Sigmoid colon (tissue), 7 donors: Measurements from ENCODE around the gene NDST1. TPM values are rescaled to one million over a fixed set of nuclear protein-coding genes. Genes with fewer than 3 reads are reported as not detected.

Source experiments
- DNase-seq: peaks from one replicate; pipeline ENCODE4 v3.0.0-alpha.2; 2019
- H3K27ac ChIP-seq, 4 donors: fragments of 200-600 bp; sonication (generic); one replicate each; pipeline ENCODE4 v1.5.1; 2016 to 2019; ENCODE audit warnings: mild to moderate bottlenecking in 1 of 4
- H3K27me3 ChIP-seq, 3 donors: fragments of 200-600 bp; sonication (generic); one replicate each; pipeline ENCODE4 v1.5.1; 2019; ENCODE audit warnings: mild to moderate bottlenecking in 1 of 3
- H3K36me3 ChIP-seq, 4 donors: fragments of 200-600 bp; sonication (generic); one replicate each; pipeline ENCODE4 v1.5.1; 2016 to 2019
- H3K4me1 ChIP-seq, 4 donors: fragments of 200-600 bp; sonication (generic); one replicate each; pipeline ENCODE4 v1.5.1; 2017 to 2019
- H3K4me3 ChIP-seq, 4 donors: fragments of 200-600 bp; sonication (generic); one replicate each; pipeline ENCODE4 v1.5.1; 2017 to 2019; ENCODE audit warnings: mild to moderate bottlenecking in 2 of 4, moderate library complexity in 1 of 4
- H3K9me3 ChIP-seq, 4 donors: fragments of 200-600 bp in 3 of 4; sonication (generic) in 3 of 4; one replicate each; pipeline versions ENCODE4 v1.5.1 to v1.6.1; 2013 to 2019
- EP300 ChIP-seq, 4 donors: sonication (generic); formaldehyde crosslinking; IDR thresholded peaks; one replicate each; pipeline ENCODE4 v1.6.1; 2017; ENCODE audit warnings: antibody characterized with exemption in 4 of 4
- POLR2A ChIP-seq, 2 donors: fragments of 450-650 bp; IDR thresholded peaks; one replicate each; pipeline ENCODE4 v1.6.1; 2016; ENCODE audit warnings: antibody characterized with exemption in 2 of 2, mild to moderate bottlenecking in 2 of 2, moderate library complexity in 2 of 2
- POLR2AphosphoS5 ChIP-seq, 4 donors: sonication (generic); formaldehyde crosslinking; IDR thresholded peaks; one replicate each; pipeline ENCODE4 v1.6.1; 2017; ENCODE audit warnings: antibody characterized with exemption in 4 of 4
- WGBS, 2 donors: extraction: QIAGEN DNeasy Blood & Tissue Kit; methylation state at CpG; one replicate each; pipeline ENCODE4 v1.1.7; 2013; 5-methylcytosine and 5-hydroxymethylcytosine counted together
- intact Hi-C: fragments of 100-400 bp; cut with DNase I; formaldehyde crosslinking; loops from one replicate; pipeline ENCODE4 v1.15.1; 2023
- polyA plus RNA-seq, 3 donors: library from polyadenylated mRNA; stranded (reverse); fragments of 200-250 nt; gene quantifications; one replicate each; pipeline ENCODE4 v1.2.3, GENCODE V29; 2013
- total RNA-seq, 4 donors: library from RNA; depleted of rRNA; stranded (reverse); fragments of >200 nt; gene quantifications; one replicate each; pipeline ENCODE4 v1.1.0, GENCODE V29; 2016
- TF ChIP-seq, protein P1 (sequence below), 4 experiments: fragments of 450-650 bp in 3 of 4; fragments of 200-600 bp in 1 of 4; IDR thresholded peaks; one replicate each; pipeline ENCODE4 v1.5.1; 2016 to 2019; ENCODE audit warnings: antibody characterized with exemption in 4 of 4, mild to moderate bottlenecking in 3 of 4, moderate library complexity in 2 of 4
- donor health status: healthy with polysubstance abuse.
- donor health status: Bipolar disorder and iron deficiency.
- donor health status: healthy.

NDST1 gene
- total and polyA plus RNA-seq, 7 donors = 5.4 to 74.8 (median 39.4) TPM

DNA sequence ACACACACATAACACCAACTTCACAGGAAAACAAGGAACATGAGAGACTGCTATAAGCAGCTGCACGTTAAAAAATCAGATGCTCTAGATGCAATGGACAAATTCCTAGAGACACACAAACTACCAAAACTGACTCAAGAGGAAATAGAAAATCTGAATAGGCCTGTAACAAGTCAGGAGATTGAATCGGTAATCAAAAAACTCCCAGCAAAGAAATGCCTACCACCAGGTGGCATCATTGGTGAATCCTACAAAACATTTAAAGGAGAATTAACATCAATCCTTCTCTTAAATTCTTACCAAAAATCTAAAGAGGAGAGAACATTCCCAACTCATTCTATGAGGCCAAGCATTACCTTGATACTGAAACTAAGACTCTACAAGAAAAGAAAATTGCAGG is 54.9 kb downstream of the NDST1 start:
- no peak for TF ChIP-seq EP300 (IDR thresholded peaks at IDR 0.05)
- no peak for TF ChIP-seq POLR2A (IDR thresholded peaks at IDR 0.05)
- TF ChIP-seq, protein P1, sequence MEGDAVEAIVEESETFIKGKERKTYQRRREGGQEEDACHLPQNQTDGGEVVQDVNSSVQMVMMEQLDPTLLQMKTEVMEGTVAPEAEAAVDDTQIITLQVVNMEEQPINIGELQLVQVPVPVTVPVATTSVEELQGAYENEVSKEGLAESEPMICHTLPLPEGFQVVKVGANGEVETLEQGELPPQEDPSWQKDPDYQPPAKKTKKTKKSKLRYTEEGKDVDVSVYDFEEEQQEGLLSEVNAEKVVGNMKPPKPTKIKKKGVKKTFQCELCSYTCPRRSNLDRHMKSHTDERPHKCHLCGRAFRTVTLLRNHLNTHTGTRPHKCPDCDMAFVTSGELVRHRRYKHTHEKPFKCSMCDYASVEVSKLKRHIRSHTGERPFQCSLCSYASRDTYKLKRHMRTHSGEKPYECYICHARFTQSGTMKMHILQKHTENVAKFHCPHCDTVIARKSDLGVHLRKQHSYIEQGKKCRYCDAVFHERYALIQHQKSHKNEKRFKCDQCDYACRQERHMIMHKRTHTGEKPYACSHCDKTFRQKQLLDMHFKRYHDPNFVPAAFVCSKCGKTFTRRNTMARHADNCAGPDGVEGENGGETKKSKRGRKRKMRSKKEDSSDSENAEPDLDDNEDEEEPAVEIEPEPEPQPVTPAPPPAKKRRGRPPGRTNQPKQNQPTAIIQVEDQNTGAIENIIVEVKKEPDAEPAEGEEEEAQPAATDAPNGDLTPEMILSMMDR (IDR thresholded peaks at IDR 0.05) = peak in 3 of 4 experiments; percentile 32 to 50 (median 42)
- TF ChIP-seq POLR2AphosphoS5 (IDR thresholded peaks at IDR 0.05) = no peak
- DNase-seq = no peak
- peaks cover 0 to 5% (median 0%) of the 10 kb centered on the region in 4 donors for H3K4me1 ChIP-seq
- H3K27ac ChIP-seq = no peak overlapping the region
- H3K27me3 ChIP-seq = no peaks in the 10 kb centered on the region
- no peaks in the 10 kb centered on the region for H3K36me3 ChIP-seq
- 28 to 66% methylated on average over 2 of the region's 2 CpGs for WGBS, 2 donors
- intact Hi-C loops = loop anchor here (5.0 kb wide), 1 partner anchor 134 kb away; no protein-coding TSS in a partner anchor
- no peak overlapping the region for H3K4me3 ChIP-seq
- no peaks in the 10 kb centered on the region for H3K9me3 ChIP-seq

DNA sequence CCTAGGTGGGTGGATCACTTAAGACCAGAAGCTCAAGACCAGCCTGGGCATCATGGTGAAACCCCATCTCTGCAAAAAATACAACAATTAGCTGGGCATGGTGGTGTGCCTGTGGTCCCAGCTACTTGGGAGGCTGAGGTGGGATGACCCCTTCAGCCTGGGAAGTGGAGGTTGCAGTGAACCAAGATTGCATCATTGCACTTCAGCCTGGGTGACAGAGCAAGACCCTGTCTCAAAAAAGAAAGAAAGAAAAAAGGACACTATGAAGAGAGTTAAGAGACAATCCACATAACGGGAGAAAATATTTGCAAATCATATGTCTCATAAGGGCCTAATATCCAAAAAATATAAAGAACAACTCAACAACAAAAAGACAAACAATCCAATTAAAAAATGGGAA is 57.9 kb downstream of the NDST1 start:
- WGBS, 2 donors = 52 to 94% methylated on average over 1 of the region's 1 CpG
- Histone ChIP-seq H3K27ac (no peak overlapping the region), H3K36me3 (no peaks in the 10 kb centered on the region), H3K4me3 (no peak overlapping the region), H3K27me3 (no peaks in the 10 kb centered on the region), H3K9me3 (no peaks in the 10 kb centered on the region), H3K4me1 (no peaks in the 10 kb centered on the region)
- TF ChIP-seq POLR2A (IDR thresholded peaks at IDR 0.05) = no peak
- TF ChIP-seq, protein P1 (IDR thresholded peaks at IDR 0.05) = no peak
- no peak for TF ChIP-seq POLR2AphosphoS5 (IDR thresholded peaks at IDR 0.05)
- TF ChIP-seq EP300 (IDR thresholded peaks at IDR 0.05) = no peak
- intact Hi-C loops = no loop called here
- DNase-seq = peak; percentile 22

DNA sequence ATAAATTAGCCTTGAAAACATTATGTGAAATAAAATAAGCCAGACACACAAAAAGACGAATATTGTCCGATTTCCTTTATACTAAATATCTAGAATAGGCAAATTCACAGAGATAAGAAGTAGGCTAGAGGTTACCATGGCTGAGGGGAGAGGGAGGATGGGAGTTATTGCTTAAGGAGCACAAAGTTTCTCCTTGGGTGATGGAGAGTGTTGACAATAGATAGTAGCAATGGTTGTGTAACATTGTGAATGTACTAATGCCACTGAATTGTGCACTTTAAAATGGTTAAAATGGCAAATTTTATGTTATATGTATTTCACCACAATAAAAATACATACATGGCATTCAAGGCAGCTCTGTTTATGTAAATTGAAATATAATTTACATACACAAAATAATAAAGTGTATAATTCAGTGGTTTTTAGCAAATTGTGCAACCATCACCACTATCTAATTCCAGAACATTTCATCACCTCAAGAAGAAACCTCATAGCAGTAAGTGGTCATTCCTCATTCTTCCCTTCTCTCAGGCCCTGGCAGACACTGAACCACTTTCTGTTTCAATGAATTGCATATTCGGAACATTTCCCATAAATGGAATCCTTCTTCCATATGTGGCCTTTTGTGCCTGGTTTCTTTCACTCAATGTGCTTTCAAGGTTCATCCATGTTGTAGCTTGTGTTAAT is 59.2 kb downstream of the NDST1 start:
- intact Hi-C loops = no loop called here
- 78 to 80% methylated on average over 3 of the region's 3 CpGs for WGBS, 2 donors

DNA sequence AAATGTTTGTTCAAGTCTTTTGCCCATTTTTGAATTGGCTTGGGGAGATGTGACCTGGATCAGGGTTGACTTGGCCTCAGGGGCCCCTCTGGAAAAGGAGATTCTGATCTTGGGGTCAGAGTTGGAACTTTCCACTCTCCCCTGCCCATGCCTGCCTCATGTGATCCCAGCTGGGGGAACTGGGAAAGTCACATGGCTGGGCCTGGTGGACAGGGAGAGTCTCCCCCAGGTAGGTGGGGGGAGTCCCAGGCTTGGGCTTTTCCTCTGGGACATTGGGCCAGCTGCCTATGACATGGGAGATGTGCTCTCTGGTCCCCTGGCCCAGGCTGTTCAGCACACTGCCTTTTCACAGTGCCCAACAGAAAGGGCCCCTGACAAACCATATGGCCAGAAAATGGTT is 60.7 kb downstream of the NDST1 start:
- H3K9me3 ChIP-seq = no peaks in the 10 kb centered on the region
- H3K36me3 ChIP-seq = no peaks in the 10 kb centered on the region
- H3K27me3 ChIP-seq = no peaks in the 10 kb centered on the region
- no peaks in the 10 kb centered on the region for H3K4me1 ChIP-seq
- intact Hi-C loops = no loop called here
- no peak overlapping the region for H3K4me3 ChIP-seq
- no peak overlapping the region for H3K27ac ChIP-seq
- peak; percentile 48 for DNase-seq
- TF ChIP-seq, protein P1 (IDR thresholded peaks at IDR 0.05) = no peak
- no peak for TF ChIP-seq EP300 (IDR thresholded peaks at IDR 0.05)
- no peak for TF ChIP-seq POLR2A (IDR thresholded peaks at IDR 0.05)
- no peak for TF ChIP-seq POLR2AphosphoS5 (IDR thresholded peaks at IDR 0.05)

More for the DNA sequence above, 59.2 kb downstream of the NDST1 start:
- Histone ChIP-seq H3K27me3 (no peaks in the 10 kb centered on the region), H3K4me3 (no peak overlapping the region), H3K36me3 (no peaks in the 10 kb centered on the region), H3K9me3 (no peaks in the 10 kb centered on the region), H3K4me1 (no peaks in the 10 kb centered on the region), H3K27ac (peak overlapping the region in 3 of 4 donors; percentile 4 to 32 (median 18))
- peak; percentile 59 for DNase-seq
- TF ChIP-seq POLR2A (IDR thresholded peaks at IDR 0.05) (no peak), EP300 (IDR thresholded peaks at IDR 0.05) (no peak), POLR2AphosphoS5 (IDR thresholded peaks at IDR 0.05) (peak in 1 of 4 donors; percentile 4)
- TF ChIP-seq, protein P1 (IDR thresholded peaks at IDR 0.05) = no peak
